ENCODE results near the gene SLC15A3.

GRCh38 chr11:60954421-60954820, 2.4 kb upstream of the SLC15A3 start:
- TF ChIP-seq CTCF (IDR thresholded peaks at IDR 0.05) (no peak), RAD21 (IDR thresholded peaks at IDR 0.05; ENCODE audit: low read length) (no peak), GABPA (IDR thresholded peaks at IDR 0.05; ENCODE audit: low read depth) (no peak), ZBTB33 (IDR thresholded peaks at IDR 0.05; ENCODE audit: borderline replicate concordance, low read depth) (no peak), RFX5 (IDR thresholded peaks at IDR 0.05; ENCODE audit: low read length) (no peak), SMC3 (IDR thresholded peaks at IDR 0.05; ENCODE audit: low read depth, low read length) (no peak), EZH2phosphoT487 (IDR thresholded peaks at IDR 0.05; ENCODE audit: borderline replicate concordance, low read depth) (no peak)

All from SK-N-SH (cell line).